GM18511 (cell line): ENCODE data around the gene EFCAB11.

Experiments used
- ATAC-seq: cut with Tn5 transposase; IDR thresholded peaks from one replicate; pipeline ENCODE4 v1.9.1; 2021; ENCODE audit warnings: mild to moderate bottlenecking, moderate library complexity; ENCODE audit not compliant: unreplicated experiment

Gene EFCAB11

DNA sequence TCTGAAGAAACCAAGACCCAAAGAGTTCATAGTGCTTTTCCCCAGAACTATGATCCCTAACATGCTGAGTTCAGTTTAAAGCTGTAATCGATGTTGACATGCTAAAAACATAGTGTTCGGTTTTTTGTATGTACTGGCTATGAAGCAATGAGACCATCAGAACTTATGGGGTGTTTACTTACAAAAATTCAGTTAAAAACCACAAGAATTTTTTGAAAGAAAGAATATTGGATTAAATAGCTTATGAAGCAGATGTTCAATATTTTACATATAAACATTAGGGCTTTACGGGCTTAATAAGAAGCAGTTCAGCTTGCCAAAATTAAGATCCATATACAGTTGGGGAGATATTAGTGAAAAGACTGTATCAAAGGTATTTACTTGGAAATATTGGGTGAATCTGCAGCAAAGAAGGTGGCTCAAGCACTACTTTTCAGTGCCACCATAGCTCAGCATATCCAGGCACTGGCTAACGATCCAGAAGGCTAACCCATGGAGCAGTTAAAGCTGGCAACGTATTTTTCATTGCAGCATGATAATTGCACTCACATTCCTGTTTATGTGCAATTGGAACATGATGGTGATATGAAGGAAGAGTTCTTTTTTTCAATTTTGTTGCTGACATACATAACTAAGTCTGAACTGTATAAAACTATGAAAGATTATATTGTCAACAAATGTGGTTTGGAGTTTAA lies 125.9 kb downstream of the EFCAB11 start:
- no peak for ATAC-seq

DNA sequence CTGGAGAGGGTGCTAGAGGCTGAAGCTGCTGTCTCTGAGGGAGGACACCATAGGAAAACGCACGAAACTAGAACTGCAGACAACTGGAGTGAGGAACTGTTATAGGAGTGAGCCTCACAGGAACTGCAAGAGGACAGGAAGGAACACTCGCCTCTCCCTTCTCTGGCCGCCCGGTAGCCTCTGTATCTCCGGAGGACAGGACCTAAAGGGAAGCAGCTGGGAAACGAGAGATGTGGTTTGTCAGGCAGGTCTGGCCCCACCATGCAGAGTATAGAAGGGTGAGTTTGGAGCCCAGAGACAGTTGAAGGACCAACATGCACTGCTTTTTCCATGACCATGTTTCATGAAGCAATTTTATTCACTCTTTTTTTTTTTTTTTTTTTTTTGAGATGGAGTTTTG lies 127.3 kb downstream of the EFCAB11 start:
- ATAC-seq: no peak

DNA sequence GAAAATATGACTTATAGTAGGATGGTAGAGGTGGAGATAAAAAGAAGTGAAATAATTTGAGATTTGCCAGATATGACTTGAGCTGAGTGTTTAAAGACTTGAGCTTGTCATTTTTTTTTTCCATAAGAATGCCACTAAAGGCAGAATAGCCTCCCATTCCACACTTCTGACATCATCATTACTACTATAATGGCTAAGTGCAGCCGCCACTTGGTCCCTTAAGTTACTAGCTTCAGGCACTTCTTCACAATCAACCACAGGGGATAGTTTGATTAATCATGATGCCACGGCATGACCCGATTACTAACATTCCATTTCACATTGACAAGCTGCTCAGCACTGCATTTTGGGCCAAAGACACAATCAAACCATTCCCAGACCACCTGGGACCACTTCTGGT lies 127.9 kb downstream of the EFCAB11 start:
- ATAC-seq: no peak

DNA sequence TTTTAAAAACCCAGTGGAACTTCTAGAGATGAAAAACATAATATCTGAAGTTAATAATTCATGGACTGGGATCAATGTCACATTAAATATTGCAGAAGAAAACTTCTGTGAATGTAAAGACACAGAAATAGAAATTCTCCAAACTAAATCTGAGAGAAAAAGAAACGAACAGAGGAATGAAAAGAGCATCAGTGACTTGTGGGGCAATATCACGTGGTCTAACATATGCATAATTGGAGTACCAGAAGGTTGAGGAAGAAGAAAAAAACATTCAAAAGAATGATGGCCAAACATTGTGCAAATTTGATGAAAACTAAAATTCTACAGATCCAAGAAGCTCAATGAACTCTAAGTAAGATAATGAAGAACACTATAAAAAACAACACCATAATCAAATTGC lies 130.8 kb downstream of the EFCAB11 start:
- no peak for ATAC-seq

- no peak for ATAC-seq
Observed at GRCh38 chr14:89814126-89814525, 140.4 kb downstream of the EFCAB11 start.

DNA sequence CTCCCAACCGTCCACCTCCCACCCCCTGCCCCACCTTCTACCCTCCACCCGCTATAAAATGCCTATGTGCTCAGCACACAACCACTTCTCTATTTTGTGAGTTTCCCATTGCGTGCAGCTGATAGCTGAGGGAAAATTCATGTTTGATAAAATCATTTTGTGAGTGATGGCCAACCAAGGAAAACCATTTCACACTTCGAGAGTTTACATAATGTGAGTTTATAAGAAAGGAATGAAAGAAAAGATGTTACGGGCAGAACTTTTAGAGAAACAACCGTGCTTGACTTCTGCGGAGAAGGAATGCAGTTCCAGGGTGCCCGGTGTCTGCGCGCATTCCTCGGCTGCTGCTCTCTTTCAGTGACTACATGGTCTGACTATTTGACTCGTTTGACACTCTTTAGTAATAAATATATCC lies 140.9 kb downstream of the EFCAB11 start:
- no peak for ATAC-seq

DNA sequence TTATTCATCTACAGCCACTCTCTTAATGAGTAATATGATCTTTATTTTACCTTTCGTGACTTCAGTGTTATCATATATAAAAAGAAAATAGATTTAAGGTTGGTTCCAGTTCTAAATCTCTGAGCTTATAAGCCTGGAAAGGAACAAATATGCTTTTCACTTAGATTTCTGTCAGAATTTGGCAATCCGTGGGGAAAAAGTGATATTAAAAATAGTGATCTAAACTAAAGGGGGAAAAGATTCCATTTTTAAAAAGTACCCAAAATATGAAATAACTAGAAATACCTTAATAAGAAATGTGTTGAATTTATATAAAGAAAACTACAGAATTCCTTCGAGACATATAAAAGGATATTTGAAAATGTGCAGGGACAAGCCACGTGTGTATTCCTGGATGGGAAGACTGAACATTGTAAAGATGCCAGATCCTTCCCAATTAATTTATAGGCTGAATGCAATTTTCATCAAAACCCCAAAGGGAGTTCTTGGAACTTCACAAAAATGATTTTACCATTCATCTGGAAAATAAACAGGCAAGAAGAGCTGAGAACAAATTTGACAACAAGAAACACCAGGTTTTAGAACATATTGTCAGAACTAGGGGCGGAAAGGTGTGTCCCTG lies 142.5 kb downstream of the EFCAB11 start:
- no peak for ATAC-seq

- no peak for ATAC-seq
Observed at GRCh38 chr14:89810101-89810500, 144.4 kb downstream of the EFCAB11 start.

- ATAC-seq: no peak
Observed at GRCh38 chr14:89807892-89808291, 146.6 kb downstream of the EFCAB11 start.

- no peak for ATAC-seq
Observed at GRCh38 chr14:89807151-89807550, 147.4 kb downstream of the EFCAB11 start.

DNA sequence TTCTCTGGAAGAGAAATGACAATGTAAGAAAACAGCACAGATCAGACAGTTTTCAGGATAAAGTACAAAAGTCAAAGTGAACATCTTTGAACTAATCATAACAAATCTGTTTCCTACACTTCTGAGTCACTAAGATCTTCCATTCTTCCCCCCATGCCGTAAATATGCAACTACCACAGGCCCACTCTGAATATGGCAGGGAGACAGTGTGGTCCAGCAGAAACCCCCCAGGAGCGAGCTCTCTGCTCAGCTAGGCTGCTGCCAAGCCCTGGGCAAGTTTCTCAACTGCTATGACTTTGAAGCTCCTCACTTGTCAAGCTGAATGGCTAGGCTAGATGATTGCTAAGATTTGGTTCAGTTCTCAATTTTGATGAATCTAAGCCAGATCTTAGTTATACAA lies 148.1 kb downstream of the EFCAB11 start:
- no peak for ATAC-seq

DNA sequence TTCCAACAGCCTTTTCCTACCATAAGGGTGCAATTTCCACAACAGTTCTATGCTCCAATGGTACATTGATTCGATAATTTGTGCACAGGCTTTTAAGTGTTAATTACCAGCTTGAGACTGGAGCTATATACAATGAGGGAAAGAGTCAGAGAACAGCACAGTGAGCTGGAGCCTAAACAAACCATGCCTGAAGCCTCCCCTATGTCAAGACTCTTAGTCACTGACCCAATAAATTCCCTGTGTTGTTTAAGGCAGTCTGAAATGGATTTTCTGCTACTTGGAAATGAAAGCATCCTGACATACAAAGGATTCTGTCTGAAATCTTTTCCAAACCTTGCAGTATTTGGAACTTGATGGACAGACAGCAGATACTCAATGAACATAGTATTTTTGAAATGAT lies 149.0 kb downstream of the EFCAB11 start:
- ATAC-seq: no peak

- ATAC-seq: no peak
Observed at GRCh38 chr14:89803542-89803941, 151.0 kb downstream of the EFCAB11 start.

DNA sequence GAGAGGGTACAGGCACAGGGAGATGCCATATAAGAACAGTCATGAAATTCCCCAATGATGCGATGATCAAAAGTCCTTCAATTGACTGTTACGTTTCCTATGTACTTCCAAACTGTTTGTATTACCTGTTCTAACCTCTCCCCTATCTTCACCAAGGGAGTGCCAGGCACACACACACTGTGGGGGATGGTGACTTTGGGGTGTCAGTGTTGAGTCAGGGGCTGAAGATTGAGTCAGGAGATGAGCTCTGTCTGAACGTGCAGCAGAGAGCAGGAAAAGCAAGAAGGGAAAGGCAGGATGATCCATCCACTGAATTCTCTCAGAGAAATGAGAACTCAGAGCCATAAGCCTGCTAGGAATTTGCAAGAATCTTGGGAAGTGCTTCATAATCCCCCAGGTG lies 153.4 kb downstream of the EFCAB11 start:
- no peak for ATAC-seq

GRCh38 chr14:89798212-89798773 lies 156.2 kb downstream of the EFCAB11 start:
- ATAC-seq: no peak

- ATAC-seq: no peak
Observed at GRCh38 chr14:89797148-89797547, 157.4 kb downstream of the EFCAB11 start.

GRCh38 chr14:89794096-89794495 lies 160.4 kb downstream of the EFCAB11 start:
- no peak for ATAC-seq

- ATAC-seq: no peak
Observed at GRCh38 chr14:89793367-89793716, 161.2 kb downstream of the EFCAB11 start.

- no peak for ATAC-seq
Observed at GRCh38 chr14:89792489-89793366, 161.8 kb downstream of the EFCAB11 start.

GRCh38 chr14:89787525-89787924 lies 167.0 kb downstream of the EFCAB11 start:
- no peak for ATAC-seq

DNA sequence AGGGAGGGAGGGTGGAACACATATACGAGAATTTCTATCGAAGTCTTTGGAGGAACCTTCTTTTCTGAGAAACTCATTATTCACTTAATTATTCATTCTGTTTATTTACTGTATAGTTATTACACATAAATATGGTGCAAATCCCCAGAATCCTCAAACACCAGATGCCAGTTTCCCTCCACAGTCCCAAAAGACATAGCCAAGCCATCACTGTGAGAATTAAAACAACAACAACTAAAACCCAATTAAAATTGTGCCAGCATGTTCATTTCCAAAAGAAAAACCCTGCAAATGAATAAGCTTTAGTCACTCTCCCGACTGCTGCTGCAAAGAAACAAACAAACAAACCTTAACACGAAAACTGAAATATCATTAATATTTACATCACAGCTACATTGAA lies 173.5 kb downstream of the EFCAB11 start:
- ATAC-seq: no peak

DNA sequence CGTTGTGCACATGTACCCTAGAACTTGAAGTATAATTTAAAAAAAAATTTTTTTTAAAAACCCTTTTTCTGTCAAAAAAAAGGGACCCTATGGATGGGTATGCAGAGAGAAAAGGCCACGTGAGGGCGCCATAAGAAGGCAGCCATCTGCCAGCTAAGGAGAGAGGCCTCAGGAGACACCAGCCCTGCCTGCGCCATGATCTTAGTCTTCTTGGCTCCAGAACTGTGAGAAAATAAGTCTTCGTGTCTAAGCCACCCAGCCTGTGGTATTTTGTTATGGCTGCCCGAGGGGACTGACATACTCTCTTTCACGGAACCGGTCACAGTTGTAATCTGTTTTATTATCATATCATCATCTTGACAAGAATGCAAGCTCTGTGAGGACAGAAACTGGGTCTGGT lies 174.8 kb downstream of the EFCAB11 start:
- no peak for ATAC-seq
